ENCODE data around the gene CNP. TPM values are rescaled to one million over a fixed set of nuclear protein-coding genes. Genes with fewer than 3 reads are reported as not detected.
A peak's percentile ranks its signal among the peaks of the same experiment; 100 is the strongest.

Gene CNP
- total RNA-seq, 1 donor from 2014 or later = 24.9 TPM

DNA sequence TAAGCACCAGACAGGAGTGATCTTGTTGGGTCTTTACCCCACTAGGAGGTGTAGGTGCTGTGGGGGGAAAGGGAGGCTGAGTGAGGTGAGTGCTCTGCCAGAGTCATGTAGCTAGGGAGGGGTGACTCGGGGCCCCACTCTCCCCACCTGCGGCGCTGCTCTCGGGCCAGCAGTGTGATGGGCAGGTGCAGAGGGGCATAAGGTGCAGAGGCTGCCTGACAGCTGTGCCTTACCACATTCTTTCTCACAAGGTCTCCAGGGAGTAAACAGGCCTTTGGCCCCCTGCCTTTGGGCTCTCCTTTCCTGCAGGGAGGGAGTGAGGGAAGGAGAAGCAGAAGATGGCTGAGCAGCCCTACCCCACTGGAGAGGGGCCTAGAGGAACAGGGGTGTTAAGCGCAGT, 4.5 kb upstream of the CNP start:
- H3K4me3 ChIP-seq = no peak overlapping the region
- no peaks in the 10 kb centered on the region for H3K9me3 ChIP-seq (replicated peaks)
- H3K27me3 ChIP-seq (ENCODE audit: low read depth) = no peaks in the 10 kb centered on the region
- intact Hi-C loops (cut with micrococcal nuclease) = loop anchor here (5.0 kb wide), 1 partner anchor 155 kb away; no protein-coding TSS in a partner anchor
- no peaks in the 10 kb centered on the region for H3K36me3 ChIP-seq
- DNase-seq = no peak
- H3K27ac ChIP-seq (replicated peaks) = no peak overlapping the region
- TF ChIP-seq, protein P1, sequence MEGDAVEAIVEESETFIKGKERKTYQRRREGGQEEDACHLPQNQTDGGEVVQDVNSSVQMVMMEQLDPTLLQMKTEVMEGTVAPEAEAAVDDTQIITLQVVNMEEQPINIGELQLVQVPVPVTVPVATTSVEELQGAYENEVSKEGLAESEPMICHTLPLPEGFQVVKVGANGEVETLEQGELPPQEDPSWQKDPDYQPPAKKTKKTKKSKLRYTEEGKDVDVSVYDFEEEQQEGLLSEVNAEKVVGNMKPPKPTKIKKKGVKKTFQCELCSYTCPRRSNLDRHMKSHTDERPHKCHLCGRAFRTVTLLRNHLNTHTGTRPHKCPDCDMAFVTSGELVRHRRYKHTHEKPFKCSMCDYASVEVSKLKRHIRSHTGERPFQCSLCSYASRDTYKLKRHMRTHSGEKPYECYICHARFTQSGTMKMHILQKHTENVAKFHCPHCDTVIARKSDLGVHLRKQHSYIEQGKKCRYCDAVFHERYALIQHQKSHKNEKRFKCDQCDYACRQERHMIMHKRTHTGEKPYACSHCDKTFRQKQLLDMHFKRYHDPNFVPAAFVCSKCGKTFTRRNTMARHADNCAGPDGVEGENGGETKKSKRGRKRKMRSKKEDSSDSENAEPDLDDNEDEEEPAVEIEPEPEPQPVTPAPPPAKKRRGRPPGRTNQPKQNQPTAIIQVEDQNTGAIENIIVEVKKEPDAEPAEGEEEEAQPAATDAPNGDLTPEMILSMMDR (IDR thresholded peaks at IDR 0.05; ENCODE audit: borderline replicate concordance) = no peak
- H3K4me1 ChIP-seq = peaks cover 22% of the 10 kb centered on the region

DNA sequence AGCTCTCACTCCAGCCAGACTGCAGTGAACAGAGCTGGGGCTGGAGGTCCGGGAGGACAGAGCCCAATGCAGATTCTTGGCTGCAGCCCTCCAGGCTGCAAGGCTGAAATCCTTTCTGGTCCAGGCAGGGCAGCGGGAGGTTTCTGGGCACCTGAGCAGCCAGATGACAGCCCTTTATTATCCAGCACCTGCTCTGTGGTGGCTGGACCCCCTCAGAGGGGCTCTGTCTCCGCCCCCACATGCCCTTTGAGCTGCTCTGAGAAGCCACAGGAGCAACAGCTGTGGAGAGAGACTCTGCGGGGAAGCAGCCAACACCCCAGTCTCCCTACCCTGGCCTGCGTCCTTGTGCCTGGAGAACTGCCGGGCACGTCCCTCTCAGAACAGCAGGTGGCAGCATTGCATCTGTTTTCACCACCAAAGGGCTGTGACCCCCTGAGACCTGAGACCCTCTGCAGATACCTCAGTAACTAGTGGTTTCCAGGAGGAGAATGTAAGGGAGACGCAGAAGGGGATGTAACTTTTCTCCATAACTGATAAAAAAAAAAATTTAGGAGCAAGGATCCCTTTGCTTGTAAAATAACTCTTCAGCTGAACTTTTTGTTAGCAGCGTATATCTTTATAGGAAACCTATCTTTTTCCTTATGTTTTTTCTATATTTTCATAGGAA, 3.7 kb upstream of the CNP start:
- TF ChIP-seq, protein P1 (IDR thresholded peaks at IDR 0.05; ENCODE audit: borderline replicate concordance) = peak; percentile 93
- no peak overlapping the region for H3K27ac ChIP-seq (replicated peaks)
- no peaks in the 10 kb centered on the region for H3K27me3 ChIP-seq (ENCODE audit: low read depth)
- no peak overlapping the region for H3K4me3 ChIP-seq
- H3K9me3 ChIP-seq (replicated peaks) = no peaks in the 10 kb centered on the region
- H3K4me1 ChIP-seq = peaks cover 30% of the 10 kb centered on the region
- no peaks in the 10 kb centered on the region for H3K36me3 ChIP-seq
- DNase-seq = peak; percentile 79
- intact Hi-C loops (cut with micrococcal nuclease) = loop anchor here (5.0 kb wide), 1 partner anchor 154 kb away; no protein-coding TSS in a partner anchor

DNA sequence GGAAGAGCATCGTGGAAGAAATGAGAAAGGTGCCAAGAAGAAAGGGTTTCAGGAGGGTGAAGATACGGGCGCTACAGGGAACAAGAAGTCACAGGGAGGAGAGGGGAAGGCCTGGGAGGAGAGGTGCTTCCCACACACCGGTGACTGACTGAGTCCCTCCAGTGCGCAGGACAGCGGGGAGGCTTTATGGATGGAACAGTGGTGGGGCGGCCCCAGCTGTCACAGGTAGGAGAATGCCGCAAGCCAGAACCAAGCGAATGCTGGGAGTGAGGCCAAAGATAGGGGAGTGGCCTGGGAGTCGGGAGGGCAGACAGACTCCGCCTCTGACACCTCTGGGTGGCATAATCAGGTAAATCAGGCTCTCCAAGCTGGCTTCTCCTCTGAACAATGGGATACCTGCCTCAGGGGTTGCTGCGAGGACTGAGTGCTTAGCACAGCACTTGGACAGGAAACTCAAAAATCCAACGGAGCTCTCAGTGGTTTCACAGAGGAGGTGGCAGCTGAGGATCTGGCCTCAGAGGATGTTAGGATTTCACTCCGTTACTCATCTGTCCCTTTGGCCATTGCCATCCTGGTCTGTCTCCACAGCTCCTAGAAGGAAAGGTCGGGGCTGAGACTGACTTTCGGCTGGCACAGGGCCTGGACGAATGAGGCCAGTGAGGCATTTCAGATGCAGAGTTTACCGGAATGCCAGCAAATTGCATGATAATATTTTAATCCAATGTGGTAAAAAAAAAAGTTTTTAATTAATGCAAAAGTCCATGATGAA, 717 bp upstream of the CNP start:
- Histone ChIP-seq H3K4me1 (peaks cover 39% of the 10 kb centered on the region), H3K4me3 (peak overlapping the region; percentile 98), H3K36me3 (peaks cover 22% of the 10 kb centered on the region), H3K27ac (replicated peaks) (peak overlapping the region; percentile 94), H3K27me3 (ENCODE audit: low read depth) (no peaks in the 10 kb centered on the region), H3K9me3 (replicated peaks) (no peaks in the 10 kb centered on the region)
- DNase-seq = peak; percentile 45
- intact Hi-C loops (cut with micrococcal nuclease) = no loop called here
- TF ChIP-seq, protein P1 (IDR thresholded peaks at IDR 0.05; ENCODE audit: borderline replicate concordance) = no peak

DNA sequence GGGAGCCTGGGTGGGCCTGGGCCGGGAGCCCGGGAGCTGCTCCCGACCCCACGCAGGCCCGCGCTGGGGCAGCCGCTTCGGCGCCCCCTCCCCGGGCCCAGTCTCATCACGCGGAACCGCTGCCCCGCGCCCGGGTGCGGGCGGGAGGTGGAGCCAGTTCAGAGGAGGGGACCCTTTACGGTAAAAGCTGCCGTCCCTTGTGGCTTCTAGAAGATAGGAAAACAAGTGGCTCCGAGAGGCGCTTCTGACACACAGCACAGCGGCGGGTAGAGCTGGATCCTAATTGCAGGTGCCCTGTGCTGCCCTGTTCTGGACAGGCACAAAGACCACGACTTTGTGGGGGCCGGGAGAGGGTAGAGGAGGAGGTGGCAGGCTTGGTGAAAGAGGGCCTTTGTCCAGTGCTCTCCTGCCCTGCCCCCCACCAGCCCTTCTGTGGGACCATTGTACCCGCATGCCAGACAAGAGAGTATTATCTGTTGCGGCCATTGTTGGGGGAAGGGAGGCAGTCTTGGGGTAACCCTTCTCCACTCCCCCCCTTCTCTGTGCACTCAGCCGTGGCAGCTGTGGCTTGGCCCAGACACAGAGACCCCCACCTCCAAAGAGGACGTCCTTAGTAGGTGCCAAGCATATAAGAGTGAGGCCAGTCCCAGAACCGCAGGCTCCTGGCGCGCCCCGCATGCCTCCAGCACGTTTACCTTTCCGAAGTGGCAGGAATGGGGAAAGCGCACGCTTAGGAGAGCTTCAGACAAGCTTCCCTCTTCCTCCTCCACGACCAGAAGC, 736 bp downstream of the CNP start:
- peaks cover 32% of the 10 kb centered on the region for H3K36me3 ChIP-seq
- TF ChIP-seq, protein P1 (IDR thresholded peaks at IDR 0.05; ENCODE audit: borderline replicate concordance) = no peak
- peaks cover 49% of the 10 kb centered on the region for H3K4me1 ChIP-seq
- H3K27ac ChIP-seq (replicated peaks) = peak overlapping the region; percentile 94
- no peaks in the 10 kb centered on the region for H3K9me3 ChIP-seq (replicated peaks)
- DNase-seq = peak; percentile 29
- intact Hi-C loops (cut with micrococcal nuclease) = no loop called here
- H3K4me3 ChIP-seq = peak overlapping the region; percentile 98
- no peaks in the 10 kb centered on the region for H3K27me3 ChIP-seq (ENCODE audit: low read depth)

DNA sequence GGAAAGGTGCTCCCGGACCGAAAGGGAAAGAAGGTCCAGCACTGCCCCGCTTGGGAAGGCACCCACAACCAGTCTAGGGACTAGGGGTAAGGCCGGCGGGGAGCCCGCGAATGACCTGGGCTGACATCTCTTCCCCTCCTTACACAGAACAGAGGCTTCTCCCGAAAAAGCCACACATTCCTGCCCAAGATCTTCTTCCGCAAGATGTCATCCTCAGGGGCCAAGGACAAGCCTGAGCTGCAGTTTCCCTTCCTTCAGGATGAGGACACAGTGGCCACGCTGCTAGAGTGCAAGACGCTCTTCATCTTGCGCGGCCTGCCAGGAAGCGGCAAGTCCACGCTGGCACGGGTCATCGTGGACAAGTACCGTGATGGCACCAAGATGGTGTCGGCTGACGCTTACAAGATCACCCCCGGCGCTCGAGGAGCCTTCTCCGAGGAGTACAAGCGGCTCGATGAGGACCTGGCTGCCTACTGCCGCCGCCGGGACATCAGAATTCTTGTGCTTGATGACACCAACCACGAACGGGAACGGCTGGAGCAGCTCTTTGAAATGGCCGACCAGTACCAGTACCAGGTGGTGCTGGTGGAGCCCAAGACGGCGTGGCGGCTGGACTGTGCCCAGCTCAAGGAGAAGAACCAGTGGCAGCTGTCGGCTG, 1.5 kb downstream of the CNP start:
- TF ChIP-seq, protein P1 (IDR thresholded peaks at IDR 0.05; ENCODE audit: borderline replicate concordance) = no peak
- no peak for DNase-seq
- Histone ChIP-seq H3K36me3 (peaks cover 39% of the 10 kb centered on the region), H3K9me3 (replicated peaks) (no peaks in the 10 kb centered on the region), H3K27ac (replicated peaks) (peak overlapping the region; percentile 94), H3K27me3 (ENCODE audit: low read depth) (no peaks in the 10 kb centered on the region), H3K4me1 (peaks cover 50% of the 10 kb centered on the region), H3K4me3 (peak overlapping the region; percentile 98)
- intact Hi-C loops (cut with micrococcal nuclease) = no loop called here
